HG03442 (cell line): Measurements from ENCODE around the gene LRRK1.

Experiments used
- ATAC-seq: cut with Tn5 transposase; IDR thresholded peaks from one replicate; pipeline ENCODE4 v1.9.1; 2021; ENCODE audit warnings: mild to moderate bottlenecking, moderate library complexity; ENCODE audit not compliant: unreplicated experiment

The LRRK1 gene

GRCh38 chr15:100909565-100909964 is 9.6 kb upstream of the LRRK1 start:
- no peak for ATAC-seq

- ATAC-seq, result no peak
These were observed 8.9 kb upstream of the LRRK1 start for GRCh38 chr15:100909989-100910955.

GRCh38 chr15:100911086-100911485 is 8.1 kb upstream of the LRRK1 start:
- no peak for ATAC-seq

GRCh38 chr15:100913961-100914360 is 5.2 kb upstream of the LRRK1 start:
- no peak for ATAC-seq

- no peak for ATAC-seq
These were observed 4.3 kb upstream of the LRRK1 start for GRCh38 chr15:100914876-100915275.

- peak; percentile 64 for ATAC-seq
These were observed 995 bp upstream of the LRRK1 start for GRCh38 chr15:100918034-100918689.

GRCh38 chr15:100919481-100920405 is 586 bp downstream of the LRRK1 start:
- peak; percentile 8 for ATAC-seq

- no peak for ATAC-seq
These were observed 1.5 kb downstream of the LRRK1 start for GRCh38 chr15:100920516-100921135.

- no peak for ATAC-seq
These were observed 3.3 kb downstream of the LRRK1 start for GRCh38 chr15:100922192-100923040.

- no peak for ATAC-seq
These were observed 3.9 kb downstream of the LRRK1 start for GRCh38 chr15:100923076-100923475.

- ATAC-seq, result no peak
These were observed 4.7 kb downstream of the LRRK1 start for GRCh38 chr15:100923902-100924301.

- no peak for ATAC-seq
These were observed 5.3 kb downstream of the LRRK1 start for GRCh38 chr15:100924436-100924835.

- no peak for ATAC-seq
These were observed 6.3 kb downstream of the LRRK1 start for GRCh38 chr15:100925480-100925879.

- no peak for ATAC-seq
These were observed 7.1 kb downstream of the LRRK1 start for GRCh38 chr15:100926258-100926657.

- no peak for ATAC-seq
These were observed 8.0 kb downstream of the LRRK1 start for GRCh38 chr15:100926971-100927756.

- no peak for ATAC-seq
These were observed 9.6 kb downstream of the LRRK1 start for GRCh38 chr15:100928632-100929280.

GRCh38 chr15:100929641-100930042 is 10.5 kb downstream of the LRRK1 start:
- peak; percentile 41 for ATAC-seq

- no peak for ATAC-seq
These were observed 11.2 kb downstream of the LRRK1 start for GRCh38 chr15:100930306-100930848.
